OCI-LY7 (cell line): ENCODE results near the gene MIX23. TPM values are rescaled to one million over a fixed set of nuclear protein-coding genes. Genes with fewer than 3 reads are reported as not detected.

Experiments
- BruUV-seq: library from RNA; stranded (reverse); fragments of 400-500 nt; replicated peaks from 2 replicates; lab custom pipeline; 2021; lab: Mats Ljungman, UMichigan
- CTCF ChIA-PET: fragments of 300-600 bp; sonication (Branson Sonifier 250); formaldehyde crosslinking; loops from one replicate; lab custom pipeline; 2022; ENCODE audit warnings: antibody characterized with exemption; ENCODE audit not compliant: unreplicated experiment; lab: Charles Lee
- POLR2A ChIA-PET: fragments of 300-600 bp; sonication (Branson Sonifier 250); formaldehyde crosslinking; loops from one replicate; lab custom pipeline; 2022; ENCODE audit warnings: antibody characterized with exemption; lab: Charles Lee
- DNase-seq: peaks from one replicate; pipeline ENCODE4 v3.0.0-alpha.2; 2015; ENCODE audit warnings: low spot score
- H2AFZ ChIP-seq: fragments of 200-600 bp; sonication (generic), shearing (Covaris generic); 2 replicates; pipeline ENCODE4 v1.6.1; 2014; ENCODE audit warnings: mild to moderate bottlenecking, antibody characterized with exemption, low read length, moderate library complexity
- H3K27ac ChIP-seq: fragments of 200-600 bp; sonication (generic); 2 replicates; pipeline ENCODE4 v1.5.1; 2014; ENCODE audit warnings: mixed run types, low read depth, mild to moderate bottlenecking, moderate library complexity, low read length, inconsistent platforms; ENCODE audit not compliant: poor library complexity, severe bottlenecking
- H3K36me3 ChIP-seq: fragments of 200-600 bp; sonication (generic); 2 replicates; pipeline ENCODE4 v1.6.1; 2014; ENCODE audit warnings: mild to moderate bottlenecking, antibody characterized with exemption, low read length, moderate library complexity, mixed read lengths; ENCODE audit not compliant: insufficient read depth
- H3K4me1 ChIP-seq: fragments of 200-600 bp; sonication (generic); 2 replicates; pipeline ENCODE4 v1.5.1; 2014; ENCODE audit warnings: mild to moderate bottlenecking, low read length; ENCODE audit not compliant: insufficient read depth, poor library complexity, severe bottlenecking
- H3K4me2 ChIP-seq: fragments of 200-600 bp; sonication (generic); 2 replicates; pipeline ENCODE4 v1.6.1; 2014; ENCODE audit warnings: mild to moderate bottlenecking, low read length
- H3K4me3 ChIP-seq: fragments of 200-600 bp; sonication (generic); 2 replicates; pipeline ENCODE4 v1.5.1; 2014; ENCODE audit warnings: mild to moderate bottlenecking, low read depth, low read length; ENCODE audit not compliant: poor library complexity, severe bottlenecking
- H3K79me2 ChIP-seq: fragments of 200-600 bp; sonication (generic); 2 replicates; pipeline ENCODE4 v1.6.1; 2016; ENCODE audit warnings: low read depth, mild to moderate bottlenecking, low read length, moderate library complexity, mixed read lengths; ENCODE audit not compliant: insufficient read depth
- H3K9me2 ChIP-seq: fragments of 200-600 bp; sonication (generic); 2 replicates; pipeline ENCODE4 v1.6.1; 2016; ENCODE audit warnings: mild to moderate bottlenecking, low read length, mixed read lengths; ENCODE audit not compliant: insufficient read depth
- H3K9me3 ChIP-seq: fragments of 200-600 bp; sonication (generic); 2 replicates; pipeline ENCODE4 v1.6.1; 2014; ENCODE audit warnings: mild to moderate bottlenecking, mixed run types, low read length, mixed read lengths
- H4K20me1 ChIP-seq: fragments of 200-600 bp; sonication (generic); 2 replicates; pipeline ENCODE4 v1.6.1; 2014; ENCODE audit warnings: mild to moderate bottlenecking, antibody characterized with exemption, low read length, moderate library complexity, mixed read lengths; ENCODE audit not compliant: insufficient read depth
- CTCF ChIP-seq: fragments of 200-600 bp; sonication (generic); conservative IDR thresholded peaks from 2 replicates; pipeline ENCODE4 v1.5.1; 2014; ENCODE audit warnings: mild to moderate bottlenecking, antibody characterized with exemption, low read length, moderate library complexity, mixed read lengths
- EZH2phosphoT487 ChIP-seq: fragments of 200-600 bp; sonication (generic); IDR thresholded peaks from 2 replicates; pipeline ENCODE4 v1.6.1; 2018; ENCODE audit warnings: low read depth, borderline replicate concordance, mild to moderate bottlenecking, mixed run types, antibody characterized with exemption, low read length, moderate library complexity, mixed read lengths
- intact Hi-C: fragments of 100-400 bp; cut with micrococcal nuclease; formaldehyde crosslinking; loops from one replicate; pipeline ENCODE4 v1.10.0; 2022; ENCODE audit not compliant: unreplicated experiment
- total RNA-seq, 2 experiments: library from RNA; depleted of rRNA in 1 of 2; stranded (reverse); fragments of >200 nt in 1 of 2; shearing (Covaris generic) in 1 of 2; gene quantifications; 2 replicates each; pipeline ENCODE4 v1.2.3, GENCODE V29; 2014 to 2022

The MIX23 gene
- total RNA-seq, 2 experiments from 2014 or later, result 44.7 to 71.3 TPM

GRCh38 chr3:122331886-122332285 is 51.1 kb downstream of the MIX23 start:
- intact Hi-C loops, result no loop called here
- H3K36me3 ChIP-seq, result no peaks in the 10 kb centered on the region
- no peak overlapping the region for H3K27ac ChIP-seq
- H3K4me1 ChIP-seq, result no peaks in the 10 kb centered on the region
- no peak for DNase-seq
- no peak for TF ChIP-seq EZH2phosphoT487
- H3K9me3 ChIP-seq, result no peaks in the 10 kb centered on the region
- ChIA-PET CTCF (no interaction called here), POLR2A (interaction anchor here (0.6 to 1.1 kb wide), 2 partner anchors 17 to 29 kb away, joined by 3 read pairs; no protein-coding TSS in a partner anchor)
- no peak overlapping the region for H3K4me2 ChIP-seq
- no peak overlapping the region for H3K4me3 ChIP-seq
- H3K79me2 ChIP-seq, result no peaks in the 10 kb centered on the region
- no TSS peak for BruUV-seq
- H4K20me1 ChIP-seq, result no peaks in the 10 kb centered on the region
- H3K9me2 ChIP-seq, result no peaks in the 10 kb centered on the region
- no peak overlapping the region for H2AFZ ChIP-seq

GRCh38 chr3:122325769-122326168 is 57.3 kb downstream of the MIX23 start:
- TF ChIP-seq CTCF (no peak), EZH2phosphoT487 (no peak)
- no peaks in the 10 kb centered on the region for H3K36me3 ChIP-seq
- ChIA-PET POLR2A (no interaction called here), CTCF (no interaction called here)
- DNase-seq, result no peak
- BruUV-seq, result no TSS peak
- no peak overlapping the region for H2AFZ ChIP-seq
- no peaks in the 10 kb centered on the region for H3K9me2 ChIP-seq
- no peaks in the 10 kb centered on the region for H3K79me2 ChIP-seq
- intact Hi-C loops, result no loop called here
- no peak overlapping the region for H3K4me3 ChIP-seq
- no peaks in the 10 kb centered on the region for H3K9me3 ChIP-seq
- peaks cover 7% of the 10 kb centered on the region for H3K4me1 ChIP-seq
- no peak overlapping the region for H3K4me2 ChIP-seq
- no peaks in the 10 kb centered on the region for H4K20me1 ChIP-seq
- H3K27ac ChIP-seq, result no peak overlapping the region

- no TSS peak for BruUV-seq
- no peak within 1 kb of the TSS for H2AFZ ChIP-seq
- DNase-seq, result no peak
- no peak within 1 kb of the TSS for H3K4me2 ChIP-seq
- H3K79me2 ChIP-seq, result no peaks in the 10 kb centered on the region
- H3K27ac ChIP-seq, result no peak within 1 kb of the TSS
- H3K4me3 ChIP-seq, result no peak within 1 kb of the TSS
- 0 out of 2 replicates have a peak, but pooled peaks cover 7% of the 10 kb centered on the region for H3K9me3 ChIP-seq
- no peaks in the 10 kb centered on the region for H4K20me1 ChIP-seq
- ChIA-PET CTCF (no interaction called here), POLR2A (no interaction called here)
- TF ChIP-seq CTCF (no peak), EZH2phosphoT487 (no peak)
- H3K9me2 ChIP-seq, result no peaks in the 10 kb centered on the region
- no peaks in the 10 kb centered on the region for H3K36me3 ChIP-seq
- peaks cover 7% of the 10 kb centered on the region for H3K4me1 ChIP-seq
- intact Hi-C loops, result no loop called here
Observed at GRCh38 chr3:122324871-122325323, 58.1 kb downstream of the MIX23 start, which contains the start of gene CSTA. TSS of gene CSTA (plus strand) at chr3:122325248. CDS start at chr3:122325293, 45 bp downstream.
